GM21737 (cell line): ENCODE results near the gene PI4K2B.
"Not testable (repeated sequence)": the region's sequence is repeated elsewhere in the genome, so short reads cannot be mapped to it uniquely, and the experiment has no call there.

ENCODE experiments used
- ATAC-seq: cut with Tn5 transposase; IDR thresholded peaks from one replicate; pipeline ENCODE4 v1.9.1; 2021; ENCODE audit warnings: mild to moderate bottlenecking, moderate library complexity; ENCODE audit not compliant: unreplicated experiment

PI4K2B gene

DNA sequence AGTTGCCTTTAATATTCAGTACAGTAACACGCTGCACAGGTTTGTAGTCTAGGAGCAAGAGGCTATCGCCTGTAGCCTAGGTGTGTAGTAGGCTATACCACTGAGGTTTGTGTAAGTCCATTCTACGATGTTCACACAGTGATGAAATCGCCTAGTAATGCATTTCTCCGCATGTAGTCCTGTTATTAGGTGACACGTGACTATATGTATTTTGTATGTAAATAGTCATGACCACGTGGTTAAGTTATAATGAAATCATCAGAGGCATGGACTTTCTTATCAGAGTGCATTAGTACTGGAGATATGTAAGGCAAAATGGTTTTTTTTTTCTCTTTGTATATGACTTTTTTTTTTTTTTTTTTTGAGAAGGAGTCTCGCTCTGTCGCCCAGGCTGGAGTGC is 68.8 kb downstream of the PI4K2B start:
- ATAC-seq = no peak

DNA sequence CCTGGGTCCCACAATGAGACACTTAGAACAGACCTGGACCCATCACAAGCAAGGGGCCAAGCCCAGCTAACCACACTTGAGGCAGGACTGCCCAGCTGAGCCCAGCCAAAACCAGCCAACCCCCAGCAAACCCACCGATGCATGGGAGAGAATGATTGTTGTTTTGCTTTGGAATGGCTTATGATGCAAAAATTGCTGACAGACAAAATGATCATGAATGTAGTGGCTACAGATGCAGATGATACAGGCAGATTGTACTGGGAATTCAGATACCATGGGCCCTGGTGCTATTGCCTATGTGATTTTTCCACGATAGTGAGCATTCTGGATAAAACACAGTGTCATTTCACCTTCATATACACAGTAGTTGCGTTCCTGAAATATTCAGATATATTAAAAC is 69.7 kb downstream of the PI4K2B start:
- no peak for ATAC-seq

DNA sequence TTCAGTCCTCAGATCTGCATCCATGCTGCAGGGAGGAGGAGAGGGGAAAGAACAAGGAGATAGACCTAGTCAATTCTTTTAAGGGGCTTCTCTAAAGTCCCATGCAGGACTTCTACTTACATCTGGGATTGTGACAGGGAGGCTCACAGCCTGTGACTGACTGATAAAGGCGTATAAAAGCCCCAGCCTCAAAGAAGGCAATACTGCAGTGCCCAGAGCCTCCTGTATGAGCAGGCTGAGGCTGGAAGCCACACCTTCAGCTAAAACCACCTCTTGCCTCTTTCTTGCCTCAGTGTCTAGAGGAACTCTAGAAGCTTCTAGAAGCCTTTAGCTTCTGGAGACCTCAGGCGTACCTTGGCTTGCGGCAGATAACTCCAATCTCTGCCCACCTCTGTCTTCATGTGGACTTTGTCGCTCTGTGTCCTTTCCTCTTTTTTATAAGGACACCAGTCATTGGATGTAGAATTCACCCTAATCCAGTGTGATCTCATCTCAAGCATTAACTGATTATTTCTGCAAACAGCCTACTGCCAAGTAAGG is 72.8 kb downstream of the PI4K2B start:
- ATAC-seq = no peak

GRCh38 chr4:25307596-25307995 is 73.8 kb downstream of the PI4K2B start:
- ATAC-seq = no peak

DNA sequence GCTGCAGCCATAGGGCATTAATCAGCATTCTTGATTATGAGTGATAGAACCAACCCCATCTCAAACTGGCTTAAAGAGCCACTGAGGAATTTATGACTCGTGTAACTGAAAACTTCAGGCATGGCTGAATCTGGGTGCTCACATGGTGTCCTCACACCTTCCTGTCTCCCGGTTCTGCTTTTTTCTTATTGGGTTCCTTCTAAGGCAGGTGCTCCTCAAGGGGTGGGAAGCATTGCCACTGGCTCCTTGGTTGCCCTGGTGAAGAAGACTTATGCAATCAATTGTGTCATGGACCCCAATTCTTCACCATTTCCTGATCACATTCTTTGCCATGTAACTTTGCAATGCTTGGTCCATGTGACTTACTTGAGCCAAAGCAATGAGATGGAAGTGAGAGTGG is 74.5 kb downstream of the PI4K2B start:
- ATAC-seq = no peak

- ATAC-seq = no peak
Measured at GRCh38 chr4:25308761-25309160, 74.9 kb downstream of the PI4K2B start.

DNA sequence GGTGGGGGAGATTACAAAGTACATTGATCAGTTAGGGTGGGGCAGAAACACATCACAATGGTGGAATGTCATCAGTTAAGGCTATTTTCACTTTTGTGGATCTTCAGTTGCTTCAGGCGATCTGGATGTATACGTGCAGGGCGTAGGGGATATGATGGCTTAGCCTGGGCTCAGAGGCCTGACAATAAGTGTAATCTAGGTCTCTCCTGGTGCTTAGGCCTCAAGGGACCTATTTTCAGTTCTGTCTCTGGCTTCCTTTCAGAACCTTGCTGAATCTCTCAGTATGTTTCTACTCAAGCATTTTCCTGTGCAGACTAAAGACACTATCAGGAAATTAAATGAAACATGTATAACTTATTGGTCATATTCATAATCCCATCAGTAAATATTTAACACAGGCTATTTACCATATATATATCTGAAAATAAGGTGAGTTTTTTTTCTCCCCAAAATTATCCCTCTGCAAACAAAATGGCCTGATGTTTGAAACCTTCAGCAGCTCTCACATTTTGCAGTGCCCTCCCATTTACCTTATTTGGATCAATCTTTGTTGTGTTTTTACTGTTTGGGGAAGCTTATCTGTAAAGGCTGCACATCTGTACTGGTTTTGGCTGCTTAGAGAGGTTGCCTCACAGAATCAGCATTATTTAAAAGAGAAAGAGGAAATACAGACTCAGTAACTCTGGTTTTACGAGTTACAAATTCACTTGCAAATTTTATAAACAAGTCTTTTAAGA is 76.4 kb downstream of the PI4K2B start:
- peak; percentile 63 for ATAC-seq

GRCh38 chr4:25310803-25311166 is 77.0 kb downstream of the PI4K2B start:
- peak; percentile 20 for ATAC-seq

- ATAC-seq = peak; percentile 81
Measured at GRCh38 chr4:25312496-25313200, 78.8 kb downstream of the PI4K2B start, which contains the start of gene ZCCHC4. TSS of gene ZCCHC4 (plus strand) at chr4:25312774. CDS start at chr4:25312810, 36 bp downstream.

DNA sequence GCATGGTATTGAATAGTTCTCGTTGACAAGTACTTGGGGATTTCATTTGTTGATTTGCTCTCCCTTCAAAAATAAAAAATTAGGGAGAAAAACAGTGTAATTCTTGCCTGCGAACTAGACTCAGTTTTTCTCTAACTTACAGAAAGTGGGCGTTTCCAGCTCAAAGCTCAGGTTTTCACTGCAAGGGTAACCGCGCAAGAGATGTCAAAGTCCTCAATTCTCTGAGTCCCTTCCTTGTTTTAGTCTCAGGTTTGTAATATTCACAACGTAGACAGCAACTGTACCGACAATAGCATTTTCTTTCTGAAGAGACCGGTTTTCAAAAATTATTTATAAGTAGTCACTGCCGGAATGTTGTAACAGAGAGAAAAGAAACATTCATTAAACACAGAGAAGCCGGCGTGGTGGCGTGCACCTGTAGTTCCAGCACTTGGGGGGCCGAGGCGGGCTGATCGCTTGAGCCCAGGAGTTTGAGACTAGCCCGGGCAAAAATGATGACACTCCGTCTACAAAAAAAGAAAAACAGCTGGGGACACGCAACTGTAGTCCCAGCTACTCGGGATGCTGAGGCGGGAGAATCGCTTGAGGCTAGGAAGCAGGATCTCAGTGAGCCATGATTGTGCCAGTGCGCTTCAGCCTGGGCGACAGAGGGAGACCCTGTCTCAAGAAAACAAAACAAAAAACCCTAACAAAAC is 79.5 kb downstream of the PI4K2B start:
- ATAC-seq = no peak

DNA sequence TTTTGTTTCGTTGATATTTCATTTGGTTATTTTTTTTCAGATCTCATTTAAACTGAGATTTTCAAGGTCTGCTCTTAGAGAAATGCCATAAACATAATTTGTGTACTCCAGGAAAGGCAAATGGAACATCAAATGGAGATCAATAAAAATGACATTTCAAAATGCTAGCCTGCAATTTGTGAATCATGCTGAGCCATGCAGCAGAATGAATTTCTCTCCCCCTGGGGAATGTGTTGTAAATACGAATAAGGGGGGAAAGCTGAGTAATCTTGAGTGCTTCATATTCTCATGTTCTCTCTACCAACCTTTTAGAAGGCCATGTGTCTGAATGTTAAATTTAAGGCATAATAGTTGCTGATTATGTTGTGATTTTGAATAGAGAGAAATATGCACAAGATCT is 86.5 kb downstream of the PI4K2B start:
- ATAC-seq = no peak

DNA sequence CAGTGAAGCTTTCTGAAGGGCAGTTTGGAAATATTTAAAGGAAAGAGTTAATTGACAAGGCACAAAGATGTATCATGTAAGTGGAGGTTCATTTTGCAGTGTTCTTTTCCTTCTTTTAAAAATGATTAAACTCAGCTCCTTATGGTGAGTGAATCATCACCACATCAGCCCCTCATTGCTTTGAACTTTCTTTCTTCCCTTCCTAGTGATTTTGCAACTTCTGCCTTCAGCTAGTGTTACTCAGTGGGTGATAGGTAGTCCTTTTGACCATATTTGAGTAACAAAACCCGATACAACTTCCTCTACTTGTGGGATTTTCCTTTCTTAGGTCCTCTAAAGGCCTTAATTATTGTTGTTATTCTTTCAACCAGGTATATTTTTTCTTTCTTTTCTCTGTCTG is 86.9 kb downstream of the PI4K2B start:
- ATAC-seq = no peak

GRCh38 chr4:25321703-25322102 is 87.9 kb downstream of the PI4K2B start:
- ATAC-seq = no peak

GRCh38 chr4:25328463-25328862 is 94.6 kb downstream of the PI4K2B start:
- ATAC-seq = not testable (repeated sequence)
